ENCODE measurements around the gene CAMTA1.
"Not testable (repeated sequence)": the region's sequence is repeated elsewhere in the genome, so short reads cannot be mapped to it uniquely, and the experiment has no call there.

The CAMTA1 gene

GRCh38 chr1:6917067-6917466 lies 131.8 kb downstream of the CAMTA1 start:
- Histone ChIP-seq H3K9ac (ENCODE audit: low read length in 2 of 2) (no peak overlapping the region), H3K4me1 (ENCODE audit: control insufficient read depth, insufficient read depth, low read length) (peaks cover 5% of the 10 kb centered on the region), H3K4me3 (ENCODE audit: low read length in 2 of 2) (no peak overlapping the region), H3K27ac (ENCODE audit: low read length) (no peak overlapping the region), H3K36me3 (ENCODE audit: control insufficient read depth in 2 of 2, insufficient read depth in 2 of 2, low read length in 2 of 2) (no peaks in the 10 kb centered on the region), H3K9me3 (ENCODE audit: control insufficient read depth in 2 of 2, low read length in 2 of 2) (peaks cover 0 to 3% of the 10 kb centered on the region in 2 donors), H3K27me3 (ENCODE audit: control insufficient read depth in 1 of 2, insufficient read depth in 2 of 2, low read length in 2 of 2) (peaks cover 21 to 29% of the 10 kb centered on the region in 2 donors)

- H3K4me1 ChIP-seq (ENCODE audit: control insufficient read depth, insufficient read depth, low read length): peaks cover 12% of the 10 kb centered on the region
- peaks cover 0 to 3% of the 10 kb centered on the region in 2 donors for H3K9me3 ChIP-seq (ENCODE audit: control insufficient read depth in 2 of 2, low read length in 2 of 2)
- H3K9ac ChIP-seq (ENCODE audit: low read length in 2 of 2): no peak overlapping the region
- H3K27me3 ChIP-seq (ENCODE audit: control insufficient read depth in 1 of 2, insufficient read depth in 2 of 2, low read length in 2 of 2): peaks cover 21 to 22% of the 10 kb centered on the region in 2 donors
- no peak overlapping the region for H3K27ac ChIP-seq (ENCODE audit: low read length)
- H3K4me3 ChIP-seq (ENCODE audit: low read length in 2 of 2): no peak overlapping the region
- H3K36me3 ChIP-seq (ENCODE audit: control insufficient read depth in 2 of 2, insufficient read depth in 2 of 2, low read length in 2 of 2): no peaks in the 10 kb centered on the region
Observed at GRCh38 chr1:6918186-6918924, 133.1 kb downstream of the CAMTA1 start.

- Histone ChIP-seq H3K9ac (ENCODE audit: low read length in 2 of 2) (no peak overlapping the region), H3K36me3 (ENCODE audit: control insufficient read depth in 2 of 2, insufficient read depth in 2 of 2, low read length in 2 of 2) (no peaks in the 10 kb centered on the region), H3K27ac (ENCODE audit: low read length) (no peak overlapping the region), H3K4me3 (ENCODE audit: low read length in 2 of 2) (no peak overlapping the region), H3K9me3 (ENCODE audit: control insufficient read depth in 2 of 2, low read length in 2 of 2) (no peaks in the 10 kb centered on the region), H3K4me1 (ENCODE audit: control insufficient read depth, insufficient read depth, low read length) (peaks cover 17% of the 10 kb centered on the region), H3K27me3 (ENCODE audit: control insufficient read depth in 1 of 2, insufficient read depth in 2 of 2, low read length in 2 of 2) (peaks cover 19 to 21% of the 10 kb centered on the region in 2 donors)
Observed at GRCh38 chr1:6918925-6919511, 133.8 kb downstream of the CAMTA1 start.

- not testable (repeated sequence) for H3K27ac ChIP-seq (ENCODE audit: low read length); H3K9ac ChIP-seq (ENCODE audit: low read length in 2 of 2)
Observed at GRCh38 chr1:6921506-6921905, 136.3 kb downstream of the CAMTA1 start.

GRCh38 chr1:6922096-6922931 lies 137.1 kb downstream of the CAMTA1 start:
- peaks cover 2% of the 10 kb centered on the region in 2 donors for H3K27me3 ChIP-seq (ENCODE audit: control insufficient read depth in 1 of 2, insufficient read depth in 2 of 2, low read length in 2 of 2)
- no peaks in the 10 kb centered on the region for H3K36me3 ChIP-seq (ENCODE audit: control insufficient read depth in 2 of 2, insufficient read depth in 2 of 2, low read length in 2 of 2)
- no peak overlapping the region for H3K27ac ChIP-seq (ENCODE audit: low read length)
- H3K9ac ChIP-seq (ENCODE audit: low read length in 2 of 2): no peak overlapping the region
- peaks cover 28% of the 10 kb centered on the region for H3K4me1 ChIP-seq (ENCODE audit: control insufficient read depth, insufficient read depth, low read length)
- H3K9me3 ChIP-seq (ENCODE audit: control insufficient read depth in 2 of 2, low read length in 2 of 2): no peaks in the 10 kb centered on the region
- no peak overlapping the region for H3K4me3 ChIP-seq (ENCODE audit: low read length in 2 of 2)

More at GRCh38 chr1:6921506-6921905, 136.3 kb downstream of the CAMTA1 start:
- H3K9me3 ChIP-seq (ENCODE audit: control insufficient read depth in 2 of 2, low read length in 2 of 2); H3K4me3 ChIP-seq (ENCODE audit: low read length in 2 of 2); H3K27me3 ChIP-seq (ENCODE audit: control insufficient read depth in 1 of 2, insufficient read depth in 2 of 2, low read length in 2 of 2); H3K36me3 ChIP-seq (ENCODE audit: control insufficient read depth in 2 of 2, insufficient read depth in 2 of 2, low read length in 2 of 2): not testable (repeated sequence)
- peaks cover 28% of the 10 kb centered on the region for H3K4me1 ChIP-seq (ENCODE audit: control insufficient read depth, insufficient read depth, low read length)

DNA sequence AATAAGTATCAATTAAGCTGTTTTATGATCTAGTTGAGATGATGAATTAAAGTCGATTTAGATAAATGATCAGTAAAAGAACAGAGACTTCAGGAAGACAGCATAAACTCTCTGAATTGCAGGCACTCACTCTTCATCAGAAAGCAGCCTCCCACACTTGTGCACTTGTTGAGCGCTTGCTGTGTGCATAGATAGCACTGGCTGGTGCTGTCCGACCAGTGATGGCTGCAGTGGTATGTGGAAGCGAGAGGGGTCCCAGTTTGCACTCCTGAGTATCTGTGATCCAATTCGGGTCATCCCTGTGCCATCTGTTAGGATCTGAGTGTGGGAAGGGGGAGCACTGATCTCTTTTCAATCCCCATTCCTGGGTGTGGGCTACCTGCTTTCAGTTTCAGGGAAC lies 137.8 kb downstream of the CAMTA1 start:
- no peak overlapping the region for H3K4me3 ChIP-seq (ENCODE audit: low read length in 2 of 2)
- H3K36me3 ChIP-seq (ENCODE audit: control insufficient read depth in 2 of 2, insufficient read depth in 2 of 2, low read length in 2 of 2): no peaks in the 10 kb centered on the region
- peaks cover 2 to 7% of the 10 kb centered on the region in 2 donors for H3K27me3 ChIP-seq (ENCODE audit: control insufficient read depth in 1 of 2, insufficient read depth in 2 of 2, low read length in 2 of 2)
- peaks cover 28% of the 10 kb centered on the region for H3K4me1 ChIP-seq (ENCODE audit: control insufficient read depth, insufficient read depth, low read length)
- no peak overlapping the region for H3K9ac ChIP-seq (ENCODE audit: low read length in 2 of 2)
- H3K9me3 ChIP-seq (ENCODE audit: control insufficient read depth in 2 of 2, low read length in 2 of 2): no peaks in the 10 kb centered on the region
- no peak overlapping the region for H3K27ac ChIP-seq (ENCODE audit: low read length)

GRCh38 chr1:6923416-6923815 lies 138.2 kb downstream of the CAMTA1 start:
- H3K36me3 ChIP-seq (ENCODE audit: control insufficient read depth in 2 of 2, insufficient read depth in 2 of 2, low read length in 2 of 2): no peaks in the 10 kb centered on the region
- H3K4me1 ChIP-seq (ENCODE audit: control insufficient read depth, insufficient read depth, low read length): peaks cover 28% of the 10 kb centered on the region
- peaks cover 2 to 7% of the 10 kb centered on the region in 2 donors for H3K27me3 ChIP-seq (ENCODE audit: control insufficient read depth in 1 of 2, insufficient read depth in 2 of 2, low read length in 2 of 2)
- H3K4me3 ChIP-seq (ENCODE audit: low read length in 2 of 2): no peak overlapping the region
- no peaks in the 10 kb centered on the region for H3K9me3 ChIP-seq (ENCODE audit: control insufficient read depth in 2 of 2, low read length in 2 of 2)
- H3K9ac ChIP-seq (ENCODE audit: low read length in 2 of 2): no peak overlapping the region
- no peak overlapping the region for H3K27ac ChIP-seq (ENCODE audit: low read length)

GRCh38 chr1:6923955-6924881 lies 139.0 kb downstream of the CAMTA1 start:
- Histone ChIP-seq H3K36me3 (ENCODE audit: control insufficient read depth in 2 of 2, insufficient read depth in 2 of 2, low read length in 2 of 2) (no peaks in the 10 kb centered on the region), H3K4me1 (ENCODE audit: control insufficient read depth, insufficient read depth, low read length) (peaks cover 28% of the 10 kb centered on the region), H3K9ac (ENCODE audit: low read length in 2 of 2) (no peak overlapping the region), H3K27me3 (ENCODE audit: control insufficient read depth in 1 of 2, insufficient read depth in 2 of 2, low read length in 2 of 2) (peaks cover 0 to 7% of the 10 kb centered on the region in 2 donors), H3K9me3 (ENCODE audit: control insufficient read depth in 2 of 2, low read length in 2 of 2) (no peaks in the 10 kb centered on the region), H3K27ac (ENCODE audit: low read length) (no peak overlapping the region), H3K4me3 (ENCODE audit: low read length in 2 of 2) (no peak overlapping the region)

- Histone ChIP-seq H3K27ac (ENCODE audit: low read length) (no peak overlapping the region), H3K9ac (ENCODE audit: low read length in 2 of 2) (no peak overlapping the region), H3K4me1 (ENCODE audit: control insufficient read depth, insufficient read depth, low read length) (peaks cover 28% of the 10 kb centered on the region), H3K4me3 (ENCODE audit: low read length in 2 of 2) (no peak overlapping the region), H3K9me3 (ENCODE audit: control insufficient read depth in 2 of 2, low read length in 2 of 2) (no peaks in the 10 kb centered on the region), H3K27me3 (ENCODE audit: control insufficient read depth in 1 of 2, insufficient read depth in 2 of 2, low read length in 2 of 2) (peaks cover 0 to 8% of the 10 kb centered on the region in 2 donors), H3K36me3 (ENCODE audit: control insufficient read depth in 2 of 2, insufficient read depth in 2 of 2, low read length in 2 of 2) (no peaks in the 10 kb centered on the region)
Observed at GRCh38 chr1:6924891-6925290, 139.6 kb downstream of the CAMTA1 start.

DNA sequence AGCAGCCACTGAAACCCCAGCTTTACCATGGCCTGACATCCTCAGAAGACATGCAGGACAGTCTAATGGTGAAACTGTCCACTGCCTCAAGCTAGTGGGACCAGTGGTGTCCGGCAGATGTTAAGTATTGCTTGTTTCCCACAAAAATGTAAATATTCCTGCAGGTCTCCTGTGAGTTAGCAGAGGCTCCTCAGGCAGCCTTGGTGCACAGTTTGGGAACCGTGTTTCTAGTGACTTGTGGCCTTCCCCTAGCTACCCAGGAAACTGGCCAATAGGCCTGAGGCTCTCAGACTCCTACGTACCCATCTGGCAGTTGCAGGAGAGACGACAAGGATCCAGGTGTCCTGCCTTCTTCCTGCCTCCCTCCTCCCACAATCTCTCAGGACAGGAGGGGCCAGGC lies 142.4 kb downstream of the CAMTA1 start:
- H3K9me3 ChIP-seq (ENCODE audit: control insufficient read depth in 2 of 2, low read length in 2 of 2): no peaks in the 10 kb centered on the region
- no peak overlapping the region for H3K4me3 ChIP-seq (ENCODE audit: low read length in 2 of 2)
- H3K27me3 ChIP-seq (ENCODE audit: control insufficient read depth in 1 of 2, insufficient read depth in 2 of 2, low read length in 2 of 2): peaks cover 0 to 11% of the 10 kb centered on the region in 2 donors
- no peak overlapping the region for H3K27ac ChIP-seq (ENCODE audit: low read length)
- no peak overlapping the region for H3K9ac ChIP-seq (ENCODE audit: low read length in 2 of 2)
- H3K4me1 ChIP-seq (ENCODE audit: control insufficient read depth, insufficient read depth, low read length): peaks cover 23% of the 10 kb centered on the region
- H3K36me3 ChIP-seq (ENCODE audit: control insufficient read depth in 2 of 2, insufficient read depth in 2 of 2, low read length in 2 of 2): no peaks in the 10 kb centered on the region
